NCI-H187 treated with DMSO at 0.1 percent for 48 hours (cell line): Measurements from ENCODE around the gene BCLAF1.

Source experiments
- DNase-seq: peaks from one replicate; lab custom pipeline; 2025; lab: John Stamatoyannopoulos, UW

Gene BCLAF1, protein sequence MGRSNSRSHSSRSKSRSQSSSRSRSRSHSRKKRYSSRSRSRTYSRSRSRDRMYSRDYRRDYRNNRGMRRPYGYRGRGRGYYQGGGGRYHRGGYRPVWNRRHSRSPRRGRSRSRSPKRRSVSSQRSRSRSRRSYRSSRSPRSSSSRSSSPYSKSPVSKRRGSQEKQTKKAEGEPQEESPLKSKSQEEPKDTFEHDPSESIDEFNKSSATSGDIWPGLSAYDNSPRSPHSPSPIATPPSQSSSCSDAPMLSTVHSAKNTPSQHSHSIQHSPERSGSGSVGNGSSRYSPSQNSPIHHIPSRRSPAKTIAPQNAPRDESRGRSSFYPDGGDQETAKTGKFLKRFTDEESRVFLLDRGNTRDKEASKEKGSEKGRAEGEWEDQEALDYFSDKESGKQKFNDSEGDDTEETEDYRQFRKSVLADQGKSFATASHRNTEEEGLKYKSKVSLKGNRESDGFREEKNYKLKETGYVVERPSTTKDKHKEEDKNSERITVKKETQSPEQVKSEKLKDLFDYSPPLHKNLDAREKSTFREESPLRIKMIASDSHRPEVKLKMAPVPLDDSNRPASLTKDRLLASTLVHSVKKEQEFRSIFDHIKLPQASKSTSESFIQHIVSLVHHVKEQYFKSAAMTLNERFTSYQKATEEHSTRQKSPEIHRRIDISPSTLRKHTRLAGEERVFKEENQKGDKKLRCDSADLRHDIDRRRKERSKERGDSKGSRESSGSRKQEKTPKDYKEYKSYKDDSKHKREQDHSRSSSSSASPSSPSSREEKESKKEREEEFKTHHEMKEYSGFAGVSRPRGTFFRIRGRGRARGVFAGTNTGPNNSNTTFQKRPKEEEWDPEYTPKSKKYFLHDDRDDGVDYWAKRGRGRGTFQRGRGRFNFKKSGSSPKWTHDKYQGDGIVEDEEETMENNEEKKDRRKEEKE

DNA sequence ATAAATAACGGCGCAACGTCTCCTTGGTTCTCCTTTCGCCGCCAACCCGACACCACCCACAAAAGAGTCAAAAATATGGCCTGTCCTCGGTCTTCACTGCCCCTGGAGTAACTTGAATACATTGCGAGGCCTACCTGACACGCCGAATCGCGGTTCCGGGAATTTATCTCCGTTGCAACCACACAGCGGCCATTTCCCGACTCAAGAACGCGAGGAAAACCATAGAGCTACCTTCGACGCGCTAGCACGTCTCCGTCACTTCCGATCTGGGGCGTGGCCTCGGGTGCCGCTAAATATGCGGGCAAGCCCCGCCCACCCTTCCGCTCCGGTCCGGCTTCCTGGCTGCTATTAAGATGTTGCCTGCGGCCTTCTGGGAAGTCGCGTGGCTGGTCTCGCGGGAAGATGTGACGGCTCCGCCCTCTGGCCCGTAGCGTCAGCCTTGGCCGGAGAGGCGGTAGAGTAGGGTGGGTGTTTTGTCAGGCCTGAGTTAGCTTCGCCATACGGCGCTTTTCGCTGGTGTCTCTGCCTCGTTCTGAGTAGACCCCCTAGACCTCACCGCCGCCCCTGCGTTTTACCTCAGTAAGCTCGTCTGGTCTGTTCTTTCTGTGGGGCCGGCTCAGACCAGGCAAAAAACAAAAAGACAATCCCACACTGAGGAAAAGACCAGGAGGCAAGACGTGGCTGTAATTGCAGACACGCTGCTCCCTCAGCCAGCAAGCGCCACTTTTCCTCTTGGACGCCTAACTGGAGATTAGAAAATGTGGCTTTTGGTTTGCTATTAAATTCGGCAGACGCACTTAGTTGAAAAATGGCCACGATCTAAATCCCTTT is at the start of gene BCLAF1:
Gene BCLAF1, minus strand, starts transcription at position 268 of the 831 bp plus-strand sequence. CDS start 9,980 bp downstream, outside the sequence.
- peak; percentile 88 for DNase-seq

DNA sequence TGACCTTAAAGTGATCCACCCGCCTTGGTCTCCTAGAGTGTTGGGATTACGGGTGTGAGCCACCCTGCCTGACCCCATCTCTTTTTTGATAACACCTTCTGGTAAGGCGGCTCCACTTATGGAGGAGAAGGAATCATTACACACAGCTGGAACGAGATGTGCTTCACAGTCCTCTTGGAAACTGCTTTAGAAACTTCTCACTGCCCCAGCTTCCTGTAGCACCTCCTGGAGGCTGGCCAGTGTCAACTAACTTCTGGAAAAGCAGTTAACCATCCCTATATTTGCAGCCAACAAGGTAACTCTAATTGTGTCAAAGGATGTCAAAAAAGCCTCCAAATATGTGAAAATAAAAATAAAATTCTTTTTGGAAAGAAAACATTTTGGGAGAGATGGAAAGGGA is 48.8 kb upstream of the BCLAF1 start:
- DNase-seq, result no peak

DNA sequence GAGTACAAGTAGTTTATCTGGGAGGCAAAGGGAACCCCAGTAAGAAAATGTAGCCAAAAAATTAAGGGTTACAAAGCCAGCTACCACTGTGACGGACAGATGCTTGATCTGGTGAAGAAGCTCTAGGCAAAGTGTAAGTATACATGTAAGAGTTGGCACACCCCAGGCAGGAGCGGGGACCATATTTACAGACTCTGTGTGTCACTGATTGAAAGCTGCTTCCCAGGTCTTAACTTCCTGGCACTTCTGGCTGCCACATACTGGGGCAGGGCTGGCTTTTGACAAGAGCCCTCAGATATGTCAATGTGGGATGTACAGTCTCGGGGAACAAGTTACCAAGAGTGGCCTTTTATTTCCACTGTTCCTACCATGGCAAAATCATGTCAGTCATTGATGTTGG is 48.0 kb upstream of the BCLAF1 start:
- DNase-seq, result no peak

DNA sequence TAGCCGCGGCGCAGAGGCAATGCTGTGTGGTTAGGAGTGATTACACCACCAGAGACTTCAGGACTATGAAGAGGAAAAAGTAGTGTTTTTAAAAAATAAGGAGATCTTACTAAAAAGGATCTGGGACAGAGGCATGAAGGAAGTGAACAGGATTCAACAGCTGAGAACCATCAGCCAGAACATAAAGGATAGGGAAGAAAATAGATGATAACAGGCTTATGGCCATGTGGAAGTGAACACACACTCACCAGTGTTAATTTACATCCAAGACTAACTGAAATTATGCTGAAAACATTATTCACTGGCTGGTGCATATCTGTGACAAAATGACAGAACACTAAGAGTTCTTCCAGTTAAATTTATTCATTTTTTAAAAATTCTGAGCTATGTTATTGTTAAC is 47.5 kb upstream of the BCLAF1 start:
- no peak for DNase-seq

DNA sequence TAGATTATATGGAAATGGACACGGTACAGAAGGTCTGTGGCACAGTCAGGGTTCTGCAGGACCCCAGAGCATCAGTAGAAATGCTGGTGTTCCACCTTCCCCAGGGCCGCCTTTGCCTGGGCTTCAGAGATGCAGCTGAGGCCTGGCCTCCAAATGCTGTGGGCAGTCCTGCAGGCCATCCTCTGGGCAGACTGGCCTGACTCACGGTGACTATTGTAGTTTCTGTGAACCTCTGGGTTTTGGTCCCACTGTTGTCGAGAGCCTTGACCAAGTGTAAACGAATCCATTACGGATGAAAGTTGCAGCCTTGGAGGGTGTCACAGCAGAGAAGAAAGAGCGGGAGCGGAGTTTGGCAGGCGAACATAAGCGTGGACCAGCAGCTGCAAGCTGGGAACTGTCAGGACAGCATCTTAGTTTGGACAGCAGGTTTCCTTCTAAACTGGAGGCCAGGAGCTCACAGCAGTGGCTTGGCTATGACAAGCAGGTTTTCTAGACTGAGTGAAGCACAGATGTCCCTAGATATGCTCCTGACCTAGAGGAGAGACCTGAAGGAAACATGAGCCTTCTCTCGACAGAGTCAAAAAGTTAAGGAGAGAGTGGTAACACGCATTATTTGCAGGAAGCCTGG is 46.2 kb upstream of the BCLAF1 start:
- DNase-seq, result no peak

DNA sequence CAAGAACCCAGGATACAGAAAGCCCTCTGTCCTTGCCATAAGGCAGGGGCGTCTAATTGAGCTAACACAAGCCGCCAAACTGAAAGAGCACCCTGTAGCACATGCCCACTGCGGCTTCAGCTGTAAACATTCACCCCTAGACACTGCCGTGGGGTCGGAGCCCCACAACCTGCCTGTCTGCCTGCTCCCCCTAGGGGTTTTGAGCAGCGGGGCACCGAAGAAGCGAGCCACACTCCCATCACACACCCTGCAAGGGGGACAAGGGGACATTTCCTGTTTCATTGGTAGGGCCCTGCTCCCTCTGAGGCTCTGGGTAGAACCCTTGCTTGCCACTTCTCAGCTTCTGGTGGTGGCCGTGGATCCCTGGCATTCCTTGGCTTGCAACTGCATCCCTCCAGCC is 45.2 kb upstream of the BCLAF1 start:
- DNase-seq, result no peak

DNA sequence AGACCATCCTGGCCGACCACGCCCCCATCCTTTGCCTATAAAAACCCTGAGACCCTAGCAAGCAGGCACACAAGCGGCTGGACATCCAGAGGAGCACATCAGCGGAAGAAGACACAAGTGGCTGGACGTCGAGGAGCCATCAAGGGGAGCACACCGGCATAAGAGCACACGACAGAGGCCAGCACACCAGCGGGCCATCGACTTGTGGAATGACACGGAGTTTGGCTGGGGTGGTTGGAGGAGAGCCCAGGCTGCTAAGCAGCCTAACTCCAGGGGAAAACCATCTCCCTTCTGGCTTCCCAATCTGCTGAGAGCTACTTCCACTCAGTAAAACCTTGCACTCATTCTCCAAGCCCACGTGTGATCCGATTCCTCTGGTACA is 44.8 kb upstream of the BCLAF1 start:
- DNase-seq, result no peak

DNA sequence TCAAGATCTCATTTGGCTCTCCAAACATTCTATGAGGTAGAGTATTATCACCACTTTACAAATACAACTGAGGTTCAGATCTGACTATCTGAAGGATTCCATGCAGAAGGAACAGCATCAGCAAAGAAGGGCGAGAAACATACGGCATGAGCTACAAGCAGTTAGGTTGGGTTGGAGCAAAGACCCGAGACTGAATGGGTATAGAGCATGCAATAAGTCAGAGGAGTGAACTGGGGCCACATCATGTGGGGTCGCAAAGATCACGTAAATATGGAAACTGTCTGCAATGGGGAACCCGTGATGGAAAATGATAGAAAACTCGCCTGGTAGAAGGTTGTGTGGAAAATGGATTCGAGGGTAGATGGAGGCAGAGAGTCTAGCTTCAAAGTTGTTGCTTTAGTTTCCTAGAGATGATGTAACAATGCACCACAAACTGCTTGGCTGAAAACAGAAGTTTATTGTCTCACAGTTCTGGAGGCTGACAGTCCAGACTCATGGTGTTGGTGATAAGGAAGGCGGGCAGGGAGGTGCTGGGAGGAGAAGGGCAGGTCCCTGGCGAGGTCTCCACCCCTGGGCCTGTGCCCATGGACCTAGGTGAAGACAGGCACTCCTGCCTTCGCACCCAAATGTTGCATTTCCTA is 44.3 kb upstream of the BCLAF1 start:
- no peak for DNase-seq

DNA sequence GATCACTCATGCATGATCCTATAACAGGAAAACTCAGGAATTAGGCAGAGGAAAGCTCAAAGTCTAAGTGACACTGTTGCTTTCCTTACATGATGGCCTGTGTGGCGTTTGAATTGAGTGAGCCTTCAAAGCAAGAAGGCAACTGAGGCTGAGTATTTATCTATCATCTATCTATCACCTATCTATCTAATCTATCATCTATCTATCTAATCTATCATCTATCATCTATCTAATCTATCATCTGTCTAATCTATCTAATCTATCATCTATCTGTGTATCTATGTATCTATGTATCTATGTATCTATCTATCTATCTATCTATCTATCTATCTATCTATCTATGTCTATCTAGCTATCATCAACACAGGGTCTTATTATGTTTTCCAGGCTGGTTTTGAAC is 41.8 kb upstream of the BCLAF1 start:
- DNase-seq, result no peak

DNA sequence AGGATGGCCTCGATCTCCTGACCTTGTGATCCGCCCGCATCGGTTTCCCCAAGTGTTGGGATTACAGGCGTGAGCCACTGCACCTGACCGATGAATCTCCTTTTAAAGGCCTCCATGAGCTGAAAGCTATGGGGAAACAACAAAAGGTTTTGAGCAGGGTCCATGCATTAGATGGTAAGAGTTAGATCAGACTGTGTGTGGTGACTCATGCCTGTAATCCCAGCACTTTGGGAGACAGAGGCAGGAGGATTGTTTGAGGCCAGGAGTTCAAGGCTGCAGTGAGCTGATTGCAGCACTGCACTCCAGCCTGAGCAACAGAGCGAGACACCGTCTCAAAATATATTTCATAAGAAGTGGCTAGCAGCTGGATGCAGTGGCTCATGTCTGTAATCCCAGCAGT is 41.0 kb upstream of the BCLAF1 start:
- DNase-seq, result no peak

DNA sequence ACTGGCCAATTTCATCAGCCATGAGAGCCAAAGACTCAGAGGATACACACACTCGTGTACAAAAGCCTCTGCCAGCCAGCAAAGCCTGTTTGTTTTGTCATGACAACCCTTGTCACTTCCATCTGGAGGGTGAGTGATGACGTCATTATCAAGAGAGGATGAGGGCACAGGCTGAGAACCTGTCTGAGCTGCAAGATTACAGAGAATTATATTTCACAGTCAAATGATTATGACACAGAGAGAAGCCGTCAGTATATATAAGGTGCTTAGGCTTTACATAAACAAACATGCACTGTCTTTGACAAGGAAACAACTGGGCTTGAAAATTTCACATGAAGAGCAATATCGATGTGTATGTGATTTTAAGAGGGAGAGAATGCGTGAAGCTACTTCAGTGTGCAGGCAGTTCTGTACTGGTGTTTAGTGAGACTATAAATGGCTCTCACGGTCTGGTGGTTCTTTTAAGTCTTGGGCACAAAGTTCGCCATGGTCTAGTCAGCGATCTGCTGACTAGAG is 36.5 kb upstream of the BCLAF1 start:
- DNase-seq, result peak; percentile 3

DNA sequence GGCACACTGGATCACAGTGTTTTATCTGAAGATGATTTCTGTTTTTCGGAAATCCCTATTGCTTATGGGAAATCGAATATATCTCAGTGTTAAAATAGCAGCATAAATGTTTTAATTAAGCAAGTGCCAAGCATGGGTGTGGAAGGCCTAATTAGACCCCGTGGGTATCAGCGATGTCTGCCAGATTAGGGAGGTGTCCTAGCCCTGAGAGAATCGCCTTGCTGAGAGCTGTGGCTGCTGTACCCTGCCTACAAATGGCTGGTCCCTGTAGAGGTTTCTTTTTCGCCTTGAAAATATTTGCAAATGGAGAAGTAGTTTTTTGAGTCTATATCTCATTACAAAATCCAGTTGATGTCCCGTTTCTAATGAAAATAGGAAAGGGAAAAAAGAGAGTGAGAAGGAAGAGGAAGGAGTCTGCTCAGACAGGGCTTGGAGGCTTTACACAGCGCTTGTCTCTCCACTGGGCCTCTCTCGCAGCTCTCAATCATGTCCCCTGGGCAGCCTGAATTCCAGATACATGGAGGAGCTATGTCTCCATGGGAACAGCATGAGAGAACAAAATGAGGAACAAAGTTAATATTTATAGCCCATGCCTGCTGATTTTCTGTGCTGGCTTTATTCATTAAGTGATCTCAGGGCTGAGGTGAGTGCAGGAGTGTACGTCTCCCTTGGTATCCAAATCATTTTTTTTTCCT is 35.2 kb upstream of the BCLAF1 start:
- DNase-seq, result no peak

DNA sequence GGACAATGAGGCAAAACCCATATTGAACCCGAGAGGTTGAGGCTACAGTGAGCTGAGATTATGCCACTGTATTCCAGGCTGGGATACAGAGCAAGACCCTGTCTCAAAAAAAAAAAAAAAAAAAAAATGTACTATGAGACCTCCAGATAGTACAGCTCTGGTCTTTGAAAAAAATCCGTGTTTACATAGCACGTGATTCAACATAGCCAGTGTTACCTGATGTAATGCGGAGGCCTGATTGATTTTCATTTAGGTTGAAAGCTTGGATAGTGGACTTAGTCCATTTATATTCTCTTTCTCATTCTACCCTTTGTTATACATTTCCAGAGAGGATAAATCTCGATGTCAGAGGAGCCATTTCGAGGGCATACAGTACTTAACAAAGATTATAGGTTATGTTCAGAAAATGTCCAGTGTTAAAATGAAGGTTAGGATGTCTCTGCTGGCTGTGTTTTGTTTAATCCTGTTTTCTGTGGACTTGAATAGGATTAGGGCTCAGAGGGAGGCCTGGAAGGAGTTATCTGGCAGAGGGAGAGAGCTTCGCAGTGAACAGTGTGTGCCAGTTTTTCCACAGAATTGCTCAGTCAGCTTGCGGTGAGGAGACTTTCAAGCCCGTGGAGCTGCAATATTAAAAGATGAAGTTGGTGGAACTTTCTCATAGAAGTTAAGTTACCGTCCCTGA is 33.9 kb upstream of the BCLAF1 start:
- DNase-seq, result no peak

DNA sequence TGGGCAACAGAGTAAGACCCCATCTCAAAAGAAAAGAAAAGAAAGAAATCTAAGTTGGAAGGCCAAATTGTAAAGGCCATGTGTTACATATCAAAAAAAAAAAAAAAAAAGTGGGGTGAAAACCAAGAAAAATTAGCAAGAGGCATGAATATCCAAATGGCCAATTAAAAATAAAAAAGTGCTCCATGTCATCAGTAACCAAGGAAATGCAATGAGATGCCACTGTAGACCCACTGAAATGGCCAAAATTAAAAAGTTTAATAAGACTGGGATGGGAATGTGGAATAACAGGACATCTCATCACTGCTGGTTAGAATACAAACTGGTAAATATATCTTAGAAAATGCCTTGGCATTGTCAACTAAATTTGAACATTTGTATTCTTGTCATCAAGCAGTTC is 30.1 kb upstream of the BCLAF1 start:
- DNase-seq, result no peak

DNA sequence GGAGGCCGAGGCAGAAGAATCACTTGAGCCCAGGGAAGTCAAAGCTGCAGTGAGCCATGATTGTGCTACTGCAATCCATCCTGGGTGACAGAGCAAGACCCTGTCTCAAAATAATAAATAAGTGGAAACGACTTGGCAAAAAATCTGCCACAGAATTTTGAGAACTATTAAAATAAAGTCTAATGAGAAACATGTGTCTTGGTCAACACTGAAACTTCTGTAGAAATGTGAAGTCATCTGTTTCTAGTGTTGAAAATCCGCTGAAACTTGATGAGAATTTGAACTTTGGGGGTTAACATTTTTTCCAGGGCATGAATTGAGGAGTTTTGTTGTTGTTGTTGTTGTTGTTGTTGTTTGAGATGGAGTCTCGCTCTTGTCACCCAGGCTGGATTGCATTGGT is 29.0 kb upstream of the BCLAF1 start:
- no peak for DNase-seq

DNA sequence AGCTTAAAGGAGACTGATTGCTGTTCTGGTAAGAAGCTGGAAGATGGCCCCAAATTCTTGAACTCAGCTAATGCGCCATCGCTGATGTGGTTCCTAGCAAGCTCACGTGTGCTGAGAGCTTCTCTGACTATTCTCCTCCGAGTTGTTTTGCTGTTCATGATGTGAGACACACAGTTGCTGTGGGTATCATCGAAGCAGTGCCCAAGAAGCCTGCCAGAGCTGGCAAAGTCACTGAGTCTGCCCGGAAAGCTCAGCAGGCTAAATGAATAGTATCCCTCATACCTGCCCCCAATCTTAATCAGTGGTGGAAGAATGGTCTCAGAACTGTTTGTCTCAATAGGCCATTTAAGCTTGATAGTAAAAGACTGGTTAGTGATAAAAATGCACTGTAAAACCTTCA is 28.3 kb upstream of the BCLAF1 start:
- no peak for DNase-seq

DNA sequence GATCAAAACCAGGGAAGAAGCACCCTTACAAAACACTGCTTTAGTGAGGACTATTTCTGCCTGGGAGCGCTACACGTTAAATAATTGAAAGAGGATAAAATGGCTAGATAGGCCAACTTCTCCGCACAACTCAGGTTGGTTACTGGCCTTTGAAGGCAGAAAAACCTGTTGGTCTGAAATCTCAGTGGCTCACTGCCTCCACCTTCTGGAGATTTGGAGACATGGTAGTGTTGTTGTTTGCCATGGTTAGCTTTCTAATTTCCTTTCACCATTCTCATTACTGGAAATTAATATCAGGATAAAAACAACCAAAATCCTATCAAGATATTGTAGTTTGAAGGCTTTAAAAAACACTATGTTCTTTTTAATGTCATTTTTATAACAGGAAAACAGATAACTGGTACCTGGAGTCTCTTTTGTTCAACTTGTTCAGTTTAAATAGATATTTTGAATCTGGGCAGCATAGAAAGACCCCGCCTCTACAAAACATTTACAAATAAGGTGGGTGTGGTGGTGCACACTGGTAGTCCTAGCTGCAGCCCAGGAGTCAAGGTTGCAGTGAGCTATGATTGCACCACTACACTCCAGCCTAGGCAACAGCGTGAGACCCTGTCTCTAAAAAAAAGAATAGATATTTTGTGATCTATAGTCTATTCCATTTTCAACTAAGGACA is 27.5 kb upstream of the BCLAF1 start:
- DNase-seq, result no peak

DNA sequence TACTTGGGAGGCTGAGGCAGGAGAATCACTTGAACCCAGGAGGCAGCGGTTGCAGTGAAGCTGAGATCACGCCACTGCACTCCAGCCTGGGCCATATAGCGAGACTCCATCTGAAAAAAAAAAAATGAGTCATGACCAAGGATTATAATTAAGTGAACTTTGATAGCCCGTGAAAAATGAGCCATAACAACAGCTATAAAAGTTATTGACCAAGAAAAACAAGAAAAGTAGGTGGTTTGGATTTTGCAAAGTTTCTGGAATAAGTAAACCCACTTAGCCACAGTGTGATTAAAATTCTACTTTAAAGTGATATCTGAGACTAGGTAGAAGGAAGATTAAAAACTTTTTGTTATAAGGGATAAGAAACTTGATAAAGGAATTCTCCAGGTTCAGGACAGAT is 25.9 kb upstream of the BCLAF1 start:
- no peak for DNase-seq

DNA sequence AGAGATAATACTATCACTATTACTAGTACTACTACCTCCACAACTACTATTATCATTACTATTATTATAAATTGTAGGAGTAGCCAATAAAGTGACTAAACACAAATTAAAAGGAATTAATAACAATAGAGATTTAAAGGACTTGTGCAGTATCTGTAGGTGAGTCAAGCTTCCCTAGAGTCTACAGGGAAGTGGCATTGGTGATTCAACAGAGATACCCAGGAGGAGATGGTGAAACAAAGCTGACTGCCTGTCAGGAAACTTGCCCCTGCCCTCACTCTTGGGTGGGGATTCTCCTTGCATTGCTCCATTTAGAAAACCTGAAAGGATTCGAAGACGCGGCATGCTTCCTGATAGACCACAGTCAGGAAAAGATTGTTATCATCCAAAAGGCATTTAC is 23.3 kb upstream of the BCLAF1 start:
- DNase-seq, result no peak
